ENCODE results near the gene MYO19. TPM values are rescaled to one million over a fixed set of nuclear protein-coding genes. Genes with fewer than 3 reads are reported as not detected.

MYO19 gene
- total RNA-seq, 1 donor: 50.1 TPM

- no peak for TF ChIP-seq CTCF (IDR thresholded peaks at IDR 0.05; ENCODE audit: insufficient read depth, low read depth, low read length)
- DNase-seq (ENCODE audit: low read depth): no peak
- H3K4me3 ChIP-seq (ENCODE audit: low read depth, low read length): no peak overlapping the region
These were observed 27.4 kb downstream of the MYO19 start for GRCh38 chr17:36507266-36507665.

GRCh38 chr17:36506831-36507230 is 27.8 kb downstream of the MYO19 start:
- no peak overlapping the region for H3K4me3 ChIP-seq (ENCODE audit: low read depth, low read length)
- no peak for TF ChIP-seq CTCF (IDR thresholded peaks at IDR 0.05; ENCODE audit: insufficient read depth, low read depth, low read length)
- no peak for DNase-seq (ENCODE audit: low read depth)

- H3K4me3 ChIP-seq (ENCODE audit: low read depth, low read length): no peak overlapping the region
- TF ChIP-seq CTCF (IDR thresholded peaks at IDR 0.05; ENCODE audit: insufficient read depth, low read depth, low read length): no peak
- no peak for DNase-seq (ENCODE audit: low read depth)
These were observed 28.3 kb downstream of the MYO19 start for GRCh38 chr17:36506249-36506826.

- no peak overlapping the region for H3K4me3 ChIP-seq (ENCODE audit: low read depth, low read length)
- no peak for TF ChIP-seq CTCF (IDR thresholded peaks at IDR 0.05; ENCODE audit: insufficient read depth, low read depth, low read length)
- no peak for DNase-seq (ENCODE audit: low read depth)
These were observed 29.5 kb downstream of the MYO19 start for GRCh38 chr17:36505171-36505570.

- DNase-seq (ENCODE audit: low read depth): no peak
- no peak overlapping the region for H3K4me3 ChIP-seq (ENCODE audit: low read depth, low read length)
- no peak for TF ChIP-seq CTCF (IDR thresholded peaks at IDR 0.05; ENCODE audit: insufficient read depth, low read depth, low read length)
These were observed 30.5 kb downstream of the MYO19 start for GRCh38 chr17:36504156-36504545.

GRCh38 chr17:36503456-36504155 is 31.1 kb downstream of the MYO19 start:
- no peak for TF ChIP-seq CTCF (IDR thresholded peaks at IDR 0.05; ENCODE audit: insufficient read depth, low read depth, low read length)
- DNase-seq (ENCODE audit: low read depth): no peak
- H3K4me3 ChIP-seq (ENCODE audit: low read depth, low read length): no peak overlapping the region
